Smooth muscle cell of bladder (primary cell): Measurements from ENCODE around the gene HAUS5. TPM values are rescaled to one million over a fixed set of nuclear protein-coding genes. Genes with fewer than 3 reads are reported as not detected.

Experiments
- total RNA-seq: library from RNA; depleted of rRNA; stranded (reverse); fragments of >200 nt; gene quantifications from 2 replicates; pipeline ENCODE4 v1.2.3, GENCODE V29; 2014

The HAUS5 gene
- 3.0 and 3.5 TPM in 2 replicates for total RNA-seq

DNA sequence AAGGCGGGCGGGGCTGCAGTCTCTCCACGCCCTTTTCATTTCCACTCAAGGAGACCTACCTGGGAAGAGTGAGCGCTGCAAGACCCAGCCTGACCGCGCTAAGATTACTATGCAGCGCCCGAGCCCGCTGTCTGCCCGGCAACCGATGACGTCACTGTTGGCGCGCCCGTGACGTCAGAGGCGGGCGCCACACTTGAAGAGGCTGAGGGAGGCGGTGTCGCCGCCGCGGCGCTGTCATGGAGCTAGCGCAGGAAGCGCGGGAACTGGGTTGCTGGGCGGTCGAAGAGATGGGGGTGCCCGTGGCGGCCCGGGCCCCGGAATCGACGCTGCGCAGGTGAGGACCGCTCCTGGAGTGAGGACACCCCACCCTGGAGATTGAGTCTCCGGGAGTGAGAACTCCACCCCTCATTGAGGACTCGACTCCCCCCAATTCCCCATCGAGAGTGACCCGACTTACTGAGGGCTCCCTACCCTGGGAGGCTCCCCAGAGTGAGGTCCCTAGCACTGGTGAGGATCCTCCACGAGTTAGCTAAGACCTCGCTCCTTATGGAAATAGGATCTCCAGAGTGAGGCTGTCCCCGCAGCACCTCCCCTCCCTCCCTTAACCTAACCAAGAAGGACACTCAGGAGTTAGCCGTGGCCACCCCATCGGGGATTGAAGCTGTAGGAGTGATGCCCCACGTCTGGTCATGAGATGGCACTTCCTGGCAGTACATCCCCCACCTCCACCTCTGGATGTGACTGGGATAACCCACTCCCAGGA is at the start of gene HAUS5:
Gene HAUS5, plus strand, starts transcription at position 177 of the 763 bp plus-strand sequence. Its CDS starts 60 bp downstream, at position 237.

GRCh38 chr19:35563207-35563829 is 49.2 kb upstream of the HAUS5 start, which contains the start of gene ATP4A:
Gene ATP4A (minus strand): TSS chr19:35563658. CDS start chr19:35563629, 29 bp downstream.

DNA sequence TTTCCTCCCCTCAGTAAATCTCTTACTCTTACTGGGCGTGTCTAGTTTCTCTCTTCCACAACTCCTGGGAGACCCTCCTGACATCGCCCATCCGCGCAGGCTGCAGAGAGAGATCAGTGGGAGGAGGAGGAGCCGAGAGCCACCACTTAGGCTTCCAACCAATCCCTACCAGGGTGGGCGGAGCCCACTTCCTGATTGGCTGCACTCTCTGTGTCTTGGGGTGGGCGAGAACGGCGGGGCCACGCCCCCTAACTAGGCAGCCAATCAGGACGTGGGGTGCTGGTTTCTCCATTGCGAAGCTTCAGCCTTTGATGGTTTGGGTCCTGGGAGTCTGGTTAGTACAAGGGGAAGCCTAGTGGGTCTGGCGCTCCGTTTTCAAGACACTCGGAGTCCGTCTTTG is 26.7 kb upstream of the HAUS5 start, which contains the start of gene PMIS2:
Gene PMIS2, plus strand, starts transcription at position 326 of the 400 bp plus-strand sequence. CDS start 87 bp downstream, outside the sequence.

DNA sequence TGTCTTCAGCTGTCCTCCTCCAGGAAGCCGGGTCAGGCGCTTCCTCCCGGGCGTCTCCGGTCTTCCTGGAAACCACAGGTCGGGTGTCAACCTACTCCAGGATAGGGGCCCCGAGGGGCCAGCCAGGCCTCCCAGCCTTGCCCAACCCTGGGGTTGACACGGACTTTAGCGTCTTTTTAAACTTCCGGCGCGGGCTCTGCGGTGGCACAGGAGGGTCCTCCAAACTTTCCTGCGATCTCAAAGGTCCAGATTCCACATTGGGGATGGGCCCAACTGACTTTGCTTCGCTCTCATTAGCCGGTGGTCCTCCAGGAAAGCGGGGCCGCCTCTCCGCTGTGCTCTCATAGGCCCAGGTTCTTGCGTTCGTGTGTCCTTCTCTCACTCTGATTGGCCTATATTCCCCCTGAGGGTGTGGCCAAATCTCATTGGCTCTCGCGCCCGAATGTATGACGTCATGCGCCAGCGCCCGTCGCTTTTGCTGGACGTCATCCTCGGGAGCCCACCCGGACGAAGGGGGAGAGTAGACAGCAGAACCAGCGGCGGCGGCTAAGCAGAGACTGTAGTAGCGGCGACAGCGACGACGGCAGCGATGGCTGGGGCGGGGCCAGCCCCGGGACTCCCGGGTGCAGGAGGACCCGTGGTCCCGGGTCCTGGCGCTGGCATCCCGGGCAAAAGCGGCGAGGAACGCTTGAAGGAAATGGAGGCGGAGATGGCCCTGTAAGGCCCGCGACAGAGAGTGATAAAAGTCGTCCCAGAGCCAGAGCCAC is 16.2 kb downstream of the HAUS5 start, which contains the start of gene RBM42:
Gene RBM42, plus strand, starts transcription at position 472 of the 767 bp plus-strand sequence. Its CDS starts 118 bp downstream, at position 590.

GRCh38 chr19:35641515-35642151 is 29.1 kb downstream of the HAUS5 start, which contains the start of gene ETV2:
Gene ETV2 (plus strand): TSS chr19:35641745. CDS start chr19:35642461, 716 bp downstream.

GRCh38 chr19:35648017-35648961 is 35.8 kb downstream of the HAUS5 start, which contains the start of gene COX6B1:
Gene COX6B1 (plus strand): TSS chr19:35648323. CDS start chr19:35651244, 2,921 bp downstream.

GRCh38 chr19:35666251-35666913 is 53.8 kb downstream of the HAUS5 start, which contains the start of gene UPK1A:
Gene UPK1A (plus strand): TSS chr19:35666517. CDS start chr19:35666813, 296 bp downstream.

Other genes starting within 250 kb of the HAUS5 start
- gene GPR42, start 241.7 kb upstream of the HAUS5 start, total RNA-seq = not detected in 2 replicates
- gene FFAR2, start 164.5 kb upstream of the HAUS5 start, total RNA-seq = not detected in 2 replicates
- not detected in 2 replicates for gene KRTDAP, start 122.3 kb upstream of the HAUS5 start, total RNA-seq
- 4.0 and 18.3 TPM in 2 replicates for gene DMKN, start 99.1 kb upstream of the HAUS5 start, total RNA-seq
- 2.1 and 9.3 TPM in 2 replicates for gene SBSN, start 84.4 kb upstream of the HAUS5 start, total RNA-seq
- not detected in 2 replicates for gene GAPDHS, start 79.3 kb upstream of the HAUS5 start, total RNA-seq
- gene TMEM147, start 67.1 kb upstream of the HAUS5 start, total RNA-seq = 81.8 and 120 TPM in 2 replicates
- not detected in 2 replicates for gene ATP4A, start 49.1 kb upstream of the HAUS5 start, total RNA-seq
- gene PMIS2, start 26.6 kb upstream of the HAUS5 start, total RNA-seq = not detected in 2 replicates
- 33.4 and 34.0 TPM in 2 replicates for gene RBM42, start 16.3 kb downstream of the HAUS5 start, total RNA-seq
- 0.18 and 0.28 TPM in 2 replicates for gene ETV2, start 29.0 kb downstream of the HAUS5 start, total RNA-seq
- 495 and 644 TPM in 2 replicates for gene COX6B1, start 35.6 kb downstream of the HAUS5 start, total RNA-seq
- gene UPK1A, start 53.8 kb downstream of the HAUS5 start, total RNA-seq = 0.09 TPM in 1 of 2 replicates, not detected in the other
- gene ZBTB32, start 91.8 kb downstream of the HAUS5 start, total RNA-seq = not detected in 2 replicates
- gene KMT2B, start 105.3 kb downstream of the HAUS5 start, total RNA-seq = 2.6 and 4.2 TPM in 2 replicates
- 1.00 and 1.8 TPM in 2 replicates for gene IGFLR1, start 129.7 kb downstream of the HAUS5 start, total RNA-seq
- gene U2AF1L4, start 132.7 kb downstream of the HAUS5 start, total RNA-seq = 5.5 and 7.8 TPM in 2 replicates
- 13.5 and 14.0 TPM in 2 replicates for gene PSENEN, start 132.9 kb downstream of the HAUS5 start, total RNA-seq
- gene LIN37, start 135.8 kb downstream of the HAUS5 start, total RNA-seq = 7.4 and 10.1 TPM in 2 replicates
- 50.3 and 88.4 TPM in 2 replicates for gene HSPB6, start 144.3 kb downstream of the HAUS5 start, total RNA-seq
- gene PROSER3, start 145.4 kb downstream of the HAUS5 start, total RNA-seq = 2.5 and 3.3 TPM in 2 replicates
- 1.00 and 1.3 TPM in 2 replicates for gene ARHGAP33, start 162.8 kb downstream of the HAUS5 start, total RNA-seq
- gene PRODH2, start 200.1 kb downstream of the HAUS5 start, total RNA-seq = not detected in 2 replicates
- not detected in 2 replicates for gene NPHS1, start 239.8 kb downstream of the HAUS5 start, total RNA-seq
- not detected in 2 replicates for gene KIRREL2, start 244.2 kb downstream of the HAUS5 start, total RNA-seq